ENCODE measurements around the gene DLEC1.
"Not testable (repeated sequence)": the region's sequence is repeated elsewhere in the genome, so short reads cannot be mapped to it uniquely, and the experiment has no call there.

The DLEC1 gene

DNA sequence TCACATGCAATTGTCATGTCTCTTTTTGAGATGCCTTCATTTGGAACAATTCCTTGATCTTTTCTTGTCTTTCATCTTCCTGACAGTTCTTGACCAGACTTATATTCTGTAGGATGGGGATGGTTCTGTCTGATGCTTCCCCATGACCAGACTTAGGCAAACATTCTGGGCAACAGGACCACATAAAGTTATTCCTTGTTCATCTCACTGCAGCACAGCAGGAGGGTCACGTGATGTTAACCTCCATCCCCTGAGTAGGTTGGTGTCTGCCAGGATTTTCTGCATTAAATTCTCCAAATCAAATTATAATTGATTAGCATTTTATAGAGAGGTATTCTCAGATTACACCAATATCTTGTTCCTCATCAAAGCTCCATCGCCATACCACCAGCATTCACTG lies 7.8 kb downstream of the DLEC1 start:
- no peak for DNase-seq

- no peak for DNase-seq
Observed at GRCh38 chr3:38047896-38048295, 8.9 kb downstream of the DLEC1 start.

DNA sequence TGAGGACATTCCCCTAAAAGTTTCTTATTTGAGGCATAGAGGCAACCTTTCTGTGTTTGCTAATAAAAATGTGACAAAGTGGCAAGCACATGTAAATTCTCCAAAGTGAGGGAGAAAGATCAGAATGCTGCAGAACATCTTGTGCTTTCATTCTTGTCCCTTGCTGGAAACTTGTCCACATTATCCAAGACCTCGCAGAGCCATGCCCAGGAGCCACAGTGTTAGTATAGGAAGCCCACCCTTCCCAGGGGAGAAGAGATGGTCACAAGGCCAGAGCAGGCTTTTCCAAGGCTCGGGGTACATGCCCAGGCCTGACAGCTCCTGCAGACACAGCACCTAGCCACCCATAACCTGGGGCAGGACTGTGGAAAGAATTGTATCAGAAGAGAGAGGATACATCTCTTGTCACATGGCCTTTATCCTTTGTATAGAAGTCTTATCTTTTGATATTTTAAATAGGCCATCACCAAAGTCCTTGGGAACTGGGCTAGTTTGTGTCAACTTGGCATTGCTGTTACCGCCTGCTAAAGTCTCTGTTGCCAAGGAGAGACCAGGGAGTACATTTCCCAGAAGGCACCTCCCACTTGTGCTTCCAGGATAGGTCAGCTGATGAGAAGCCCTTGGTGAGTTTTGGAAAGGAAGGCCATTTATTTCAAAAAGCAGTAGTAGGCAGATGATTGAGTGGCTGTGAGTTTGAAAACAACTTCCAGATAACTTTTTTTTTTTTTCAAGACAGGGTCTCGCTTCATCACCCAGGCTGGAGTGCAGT lies 10.5 kb downstream of the DLEC1 start:
- DNase-seq = no peak

GRCh38 chr3:38051131-38051530 lies 12.1 kb downstream of the DLEC1 start:
- DNase-seq = no peak

DNA sequence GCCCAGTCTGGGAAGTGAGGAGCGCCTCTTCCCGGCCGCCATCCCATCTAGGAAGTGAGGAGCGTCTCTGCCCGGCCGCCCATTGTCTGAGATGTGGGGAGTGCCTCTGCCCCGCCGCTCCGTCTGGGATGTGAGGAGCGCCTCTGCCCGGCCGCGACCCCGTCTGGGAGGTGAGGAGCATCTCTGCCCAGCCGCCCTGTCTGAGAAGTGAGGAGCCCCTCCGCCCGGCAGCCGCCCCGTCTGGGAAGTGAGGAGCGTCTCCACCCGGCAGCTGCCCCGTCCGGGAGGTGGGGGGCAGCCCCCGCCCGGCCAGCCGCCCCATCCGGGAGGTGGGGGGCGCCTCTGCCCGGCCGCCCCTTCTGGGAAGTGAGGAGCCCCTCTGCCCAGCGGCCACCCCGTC lies 14.3 kb downstream of the DLEC1 start:
- DNase-seq = not testable (repeated sequence)

GRCh38 chr3:38053813-38054498 lies 14.9 kb downstream of the DLEC1 start:
- not testable (repeated sequence) for DNase-seq

DNA sequence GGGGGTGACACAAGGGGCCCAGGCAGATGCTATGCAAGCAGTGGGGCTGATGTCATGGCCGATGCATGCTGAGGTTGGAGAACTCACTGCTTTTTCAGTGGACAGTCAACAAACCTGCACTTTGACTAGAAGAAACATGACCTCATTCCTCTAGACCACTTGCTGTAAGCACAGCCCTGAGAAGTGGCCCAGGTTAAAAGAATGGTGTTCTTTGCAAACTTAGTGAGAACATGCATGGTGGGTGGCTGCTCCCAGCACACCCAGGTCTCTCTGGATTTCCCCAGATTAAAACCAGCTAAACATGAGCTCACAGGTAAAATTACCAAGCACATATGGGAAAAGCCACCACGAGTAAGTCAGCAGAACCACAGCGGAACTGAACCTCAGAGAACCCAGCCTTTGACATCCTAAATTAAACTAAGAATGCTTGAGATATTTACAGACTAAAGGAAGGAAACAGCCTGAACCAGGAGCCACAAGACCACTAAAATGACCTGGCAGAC lies 15.5 kb downstream of the DLEC1 start:
- DNase-seq = no peak

GRCh38 chr3:38059148-38059547 lies 20.1 kb downstream of the DLEC1 start:
- no peak for DNase-seq

DNA sequence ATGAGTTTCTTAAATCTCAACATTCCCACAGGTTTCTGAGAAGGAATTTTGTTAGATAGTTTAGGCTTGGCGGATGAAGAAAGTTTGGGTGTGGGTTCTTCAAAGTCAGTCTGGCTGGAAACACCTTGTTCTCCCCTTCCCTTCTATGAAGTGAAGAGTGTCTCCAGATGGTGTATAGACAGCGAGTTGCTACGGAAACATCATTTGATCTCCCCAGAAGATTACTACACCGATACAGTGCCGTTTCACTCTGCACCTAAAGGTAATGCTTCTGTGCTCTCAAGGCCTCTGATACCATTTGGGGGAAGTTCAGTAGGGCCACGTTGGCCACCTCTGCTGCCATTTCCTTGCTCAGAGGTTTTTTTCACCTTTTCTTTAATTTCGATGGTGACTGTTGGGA lies 20.6 kb downstream of the DLEC1 start:
- DNase-seq = no peak

DNA sequence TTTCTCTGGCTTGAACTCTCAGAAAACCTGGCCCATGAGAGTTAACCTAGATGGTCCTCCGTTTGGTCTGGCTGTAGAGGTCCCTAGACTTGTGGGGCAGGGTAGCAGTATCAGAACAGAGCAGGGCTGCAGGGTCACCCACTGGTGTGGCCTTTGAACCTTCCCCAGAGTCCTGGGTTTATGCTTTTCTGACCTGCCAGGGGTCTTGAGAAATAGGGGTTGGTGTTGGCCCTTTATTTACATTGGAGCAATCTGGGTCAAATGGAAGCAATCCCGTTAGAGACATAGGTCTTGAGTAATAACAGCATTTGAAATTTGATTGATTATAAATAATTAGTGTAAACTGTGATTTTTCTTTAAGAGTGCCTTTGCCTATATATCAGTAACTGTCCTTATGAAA lies 23.8 kb downstream of the DLEC1 start:
- DNase-seq = no peak

DNA sequence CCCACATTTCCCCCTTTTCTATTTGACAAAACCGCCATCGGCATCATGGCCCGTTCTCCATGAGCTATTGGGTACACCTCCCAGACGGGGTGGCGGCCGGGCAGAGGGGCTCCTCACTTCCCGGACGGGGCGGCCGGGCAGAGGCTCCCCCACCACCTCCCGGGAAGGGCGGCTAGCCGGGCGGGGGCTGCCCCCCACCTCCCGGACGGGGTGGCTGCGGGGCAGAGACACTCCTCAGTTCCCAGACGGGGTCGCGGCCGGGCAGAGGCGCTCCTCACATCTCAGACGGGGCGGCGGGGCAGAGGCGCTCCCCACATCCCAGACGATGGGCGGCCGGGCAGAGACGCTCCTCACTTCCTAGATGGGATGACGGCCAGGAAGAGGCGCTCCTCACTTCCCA lies 25.4 kb downstream of the DLEC1 start:
- not testable (repeated sequence) for DNase-seq

DNA sequence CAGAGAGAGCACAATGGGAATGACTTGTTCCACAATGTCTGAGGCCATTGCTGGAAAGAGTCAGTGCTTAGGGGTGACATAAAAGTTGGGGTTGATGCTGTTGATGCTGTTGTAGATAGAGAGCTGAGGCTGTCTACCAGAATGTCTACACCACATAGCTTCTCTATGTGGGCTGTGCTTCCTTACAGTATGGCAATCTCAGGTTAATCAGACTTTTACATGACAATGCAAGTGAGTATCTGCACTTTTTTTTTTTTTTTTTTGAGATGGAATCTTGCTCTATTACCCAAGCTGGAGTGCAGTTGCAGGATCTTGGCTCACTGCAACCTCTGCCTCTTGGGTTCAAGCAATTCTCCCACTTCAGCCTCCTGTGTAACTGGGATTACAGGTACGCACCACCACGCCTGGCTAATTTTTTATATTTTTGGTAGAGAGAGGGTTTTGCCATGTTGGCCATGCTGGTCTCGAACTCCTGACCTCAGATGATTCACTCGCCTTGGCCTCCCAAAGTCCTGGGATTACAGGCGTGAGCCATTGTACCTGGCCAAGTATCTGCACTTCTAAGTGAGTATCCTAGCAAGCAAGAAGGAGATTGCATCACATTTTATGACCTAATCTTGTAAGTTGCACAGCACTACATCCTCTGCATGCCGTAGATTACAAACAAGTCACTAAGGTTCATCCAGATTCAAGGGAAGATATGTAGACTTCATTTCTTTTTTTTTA lies 28.7 kb downstream of the DLEC1 start:
- DNase-seq = no peak

DNA sequence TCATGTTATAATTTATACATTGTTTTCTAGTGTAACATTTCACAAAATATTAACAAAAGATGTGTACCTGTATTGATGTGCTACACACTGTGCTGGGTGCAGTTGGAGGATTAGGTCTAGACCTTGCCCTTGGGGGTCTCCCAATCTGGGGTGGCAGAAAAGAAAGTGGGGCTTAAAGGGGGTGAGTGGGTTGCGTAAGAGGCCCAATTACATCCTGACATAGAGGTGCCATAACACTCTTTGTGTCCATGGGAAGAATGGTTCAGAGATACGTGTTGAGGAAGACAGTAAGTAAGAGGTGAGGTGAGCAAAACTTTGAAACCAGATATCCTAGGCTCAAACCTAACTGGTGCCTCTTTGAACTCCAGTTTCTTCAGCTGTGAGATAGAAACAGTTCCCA lies 31.0 kb downstream of the DLEC1 start:
- no peak for DNase-seq

GRCh38 chr3:38077073-38077472 lies 38.1 kb downstream of the DLEC1 start:
- DNase-seq = not testable (repeated sequence)

- not testable (repeated sequence) for DNase-seq
Observed at GRCh38 chr3:38082296-38082695, 43.3 kb downstream of the DLEC1 start.

- DNase-seq = not testable (repeated sequence)
Observed at GRCh38 chr3:38083254-38083653, 44.2 kb downstream of the DLEC1 start.

- no peak for DNase-seq
Observed at GRCh38 chr3:38083871-38084333, 44.9 kb downstream of the DLEC1 start.

DNA sequence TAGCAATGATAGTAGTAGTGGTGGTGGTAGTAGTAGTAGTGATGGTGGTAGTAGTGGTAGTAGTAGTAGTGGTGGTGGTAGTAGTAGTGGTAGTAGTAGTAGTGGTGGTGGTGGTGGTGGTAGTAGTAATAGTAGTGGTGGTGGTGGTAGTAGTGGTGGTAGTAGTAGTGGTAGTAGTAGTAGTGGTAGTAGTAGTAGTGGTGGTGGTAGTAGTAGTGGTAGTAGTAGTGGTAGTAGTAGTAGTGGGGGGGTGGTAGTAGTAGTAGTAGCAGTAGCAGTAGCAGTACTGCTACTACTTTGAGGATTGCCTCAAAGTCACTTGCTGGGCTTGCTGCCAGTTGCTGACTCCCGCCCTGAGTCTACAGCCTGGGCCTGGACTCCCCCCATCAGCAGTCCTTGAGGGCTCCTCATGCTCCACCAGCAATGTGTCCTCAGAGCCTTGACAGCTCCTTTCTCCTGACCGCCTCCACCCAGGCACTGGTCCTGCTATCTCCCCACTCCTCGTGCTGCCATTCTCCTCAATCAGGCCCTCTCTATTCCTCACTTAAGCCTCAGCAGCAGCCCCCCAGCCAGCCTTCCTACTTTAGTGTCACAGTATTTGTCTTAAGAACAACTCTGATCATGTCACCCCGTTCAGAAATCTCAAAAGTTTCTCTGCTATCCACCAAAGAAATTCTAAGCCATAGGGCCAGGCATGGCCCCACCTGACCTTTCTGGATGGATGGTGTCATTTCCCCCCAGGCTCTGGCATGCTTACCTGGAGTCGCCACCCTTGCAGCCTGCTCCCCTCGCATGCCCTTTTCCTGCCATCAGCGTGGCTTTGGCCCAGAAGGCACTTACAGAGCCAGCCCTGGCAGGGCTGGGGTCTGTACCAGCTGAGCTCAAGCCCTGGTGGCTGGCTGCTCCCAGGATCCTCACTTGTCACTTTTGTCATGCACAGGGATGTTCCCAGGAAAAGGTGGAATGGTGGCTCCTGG lies 45.6 kb downstream of the DLEC1 start:
- DNase-seq = no peak

- DNase-seq = no peak
Observed at GRCh38 chr3:38085311-38085942, 46.4 kb downstream of the DLEC1 start.

DNA sequence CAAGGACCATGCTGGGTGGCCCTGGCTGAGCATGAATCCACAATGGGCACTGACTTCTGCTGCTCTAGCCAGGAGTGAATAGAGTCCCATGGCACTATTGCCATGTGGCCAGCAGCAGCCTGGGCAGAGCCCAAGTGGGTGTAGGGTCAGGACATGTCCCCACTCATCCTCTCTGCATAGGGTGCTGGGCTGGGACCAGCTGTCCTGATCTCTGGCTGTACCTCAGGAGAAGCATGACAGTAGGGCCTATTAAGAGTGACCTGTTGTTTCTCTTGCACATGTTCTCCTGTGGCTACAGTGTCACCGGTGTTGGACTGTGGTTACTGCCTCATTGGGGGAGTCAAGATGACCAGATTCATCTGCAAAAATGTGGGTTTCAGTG lies 46.9 kb downstream of the DLEC1 start:
- no peak for DNase-seq

DNA sequence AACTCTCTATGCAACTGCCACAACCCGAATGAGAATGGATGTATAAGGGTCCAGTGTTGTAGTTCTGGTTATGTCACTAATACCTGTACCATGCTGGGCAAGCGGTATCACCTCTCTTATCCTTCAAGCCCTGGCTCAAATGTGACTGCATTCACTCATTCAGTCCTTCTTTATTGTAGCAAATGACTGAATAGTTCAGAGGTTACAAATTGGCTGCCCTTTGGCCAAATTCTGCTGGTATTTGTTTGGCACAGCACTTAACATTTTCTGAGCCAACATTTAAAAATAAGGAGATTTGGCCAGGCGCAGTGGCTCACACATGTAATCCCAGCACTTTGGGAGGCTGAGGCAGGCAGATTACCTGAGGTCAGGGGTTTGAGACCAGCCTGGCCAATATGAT lies 47.5 kb downstream of the DLEC1 start:
- no peak for DNase-seq

DNA sequence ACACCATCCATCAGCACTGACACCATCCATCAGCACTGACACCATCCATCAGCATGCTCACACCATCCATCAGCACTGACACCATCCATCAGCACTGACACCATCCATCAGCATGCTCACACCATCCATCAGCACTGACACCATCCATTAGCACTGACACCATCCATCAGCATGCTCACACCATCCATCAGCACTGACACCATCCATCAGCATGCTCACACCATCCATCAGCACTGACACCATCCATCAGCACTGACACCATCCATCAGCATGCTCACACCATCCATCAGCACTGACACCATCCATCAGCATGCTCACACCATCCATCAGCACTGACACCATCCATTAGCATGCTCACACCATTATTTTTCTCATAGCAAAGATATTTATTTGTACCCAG lies 48.3 kb downstream of the DLEC1 start:
- not testable (repeated sequence) for DNase-seq

All from NCI-H2081 (cell line).